ENCODE results near the gene GLRA2.

The GLRA2 gene

DNA sequence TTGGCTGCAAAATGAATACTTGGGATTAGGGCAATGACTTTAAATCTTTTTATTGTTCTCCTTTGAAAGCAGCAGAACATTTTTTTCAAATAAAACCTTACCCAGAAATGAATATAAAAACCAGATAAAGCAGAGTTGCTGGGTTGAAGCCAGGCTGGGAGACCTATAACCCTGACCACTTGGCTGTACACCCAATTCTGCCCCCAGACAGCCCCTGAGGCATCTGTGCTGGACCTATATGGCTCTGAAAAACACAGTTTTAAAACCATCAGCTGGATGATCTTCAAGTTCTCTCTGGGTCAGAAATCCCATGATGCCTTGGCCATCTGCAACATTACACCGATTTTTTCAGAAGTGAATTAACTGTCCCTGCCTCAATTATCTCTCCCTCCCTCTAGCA lies 23.7 kb upstream of the GLRA2 start:
- TF ChIP-seq, protein P1, sequence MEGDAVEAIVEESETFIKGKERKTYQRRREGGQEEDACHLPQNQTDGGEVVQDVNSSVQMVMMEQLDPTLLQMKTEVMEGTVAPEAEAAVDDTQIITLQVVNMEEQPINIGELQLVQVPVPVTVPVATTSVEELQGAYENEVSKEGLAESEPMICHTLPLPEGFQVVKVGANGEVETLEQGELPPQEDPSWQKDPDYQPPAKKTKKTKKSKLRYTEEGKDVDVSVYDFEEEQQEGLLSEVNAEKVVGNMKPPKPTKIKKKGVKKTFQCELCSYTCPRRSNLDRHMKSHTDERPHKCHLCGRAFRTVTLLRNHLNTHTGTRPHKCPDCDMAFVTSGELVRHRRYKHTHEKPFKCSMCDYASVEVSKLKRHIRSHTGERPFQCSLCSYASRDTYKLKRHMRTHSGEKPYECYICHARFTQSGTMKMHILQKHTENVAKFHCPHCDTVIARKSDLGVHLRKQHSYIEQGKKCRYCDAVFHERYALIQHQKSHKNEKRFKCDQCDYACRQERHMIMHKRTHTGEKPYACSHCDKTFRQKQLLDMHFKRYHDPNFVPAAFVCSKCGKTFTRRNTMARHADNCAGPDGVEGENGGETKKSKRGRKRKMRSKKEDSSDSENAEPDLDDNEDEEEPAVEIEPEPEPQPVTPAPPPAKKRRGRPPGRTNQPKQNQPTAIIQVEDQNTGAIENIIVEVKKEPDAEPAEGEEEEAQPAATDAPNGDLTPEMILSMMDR (IDR thresholded peaks at IDR 0.05; ENCODE audit: borderline replicate concordance, insufficient read depth, low read depth, low read length), result no peak
- no peak overlapping the region for H3K4me3 ChIP-seq (ENCODE audit: low read depth, low read length)

DNA sequence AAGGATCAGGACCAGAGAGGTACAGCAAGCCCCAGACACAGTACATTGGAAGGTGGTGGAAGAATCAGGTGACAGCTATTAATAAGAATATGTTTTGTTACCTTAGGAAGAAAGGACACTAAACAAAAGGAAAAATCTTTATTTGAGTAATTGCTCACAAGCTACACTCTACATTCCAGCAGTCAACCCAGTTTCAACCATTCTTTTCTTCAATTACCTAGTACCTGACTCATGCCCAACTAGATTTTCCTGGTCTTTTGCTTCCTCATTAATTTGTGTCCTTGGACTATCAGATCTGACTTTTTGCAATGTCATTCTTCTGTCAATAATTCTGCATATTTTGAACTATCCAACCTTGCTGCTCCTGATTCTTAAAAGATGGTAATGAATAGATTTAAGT lies 22.5 kb upstream of the GLRA2 start:
- TF ChIP-seq, protein P1 (IDR thresholded peaks at IDR 0.05; ENCODE audit: borderline replicate concordance, insufficient read depth, low read depth, low read length), result no peak
- H3K4me3 ChIP-seq (ENCODE audit: low read depth, low read length), result no peak overlapping the region

DNA sequence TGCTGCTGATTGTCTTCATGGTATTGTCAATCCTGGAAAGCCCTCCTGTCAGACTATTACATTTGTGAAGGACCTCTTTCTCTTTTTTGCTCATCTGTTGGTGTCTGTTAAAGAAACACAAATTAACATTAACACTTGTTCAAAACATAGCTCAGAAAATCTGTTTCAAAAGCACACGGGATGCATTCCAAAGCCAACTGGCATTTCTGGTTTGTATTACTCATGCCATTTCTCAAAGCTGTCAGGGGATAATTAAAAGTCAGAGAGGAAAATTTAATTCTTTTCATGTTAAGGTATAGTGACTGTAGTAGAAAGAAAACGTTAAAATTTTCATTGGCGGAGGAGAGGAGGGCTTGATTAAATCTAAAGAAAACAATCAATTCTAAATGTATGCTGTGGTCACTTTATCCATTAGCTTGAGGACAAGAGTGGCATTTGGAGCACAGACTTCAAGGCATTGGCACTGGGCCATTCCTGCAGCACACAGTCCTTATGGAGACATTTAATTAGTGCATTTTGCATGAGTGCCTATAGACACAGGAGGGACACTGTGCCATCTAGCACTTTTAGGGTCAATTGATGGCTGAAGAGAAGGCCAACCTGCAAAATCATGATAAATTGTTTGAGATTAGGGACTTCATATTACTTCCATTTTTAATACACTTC lies 21.2 kb upstream of the GLRA2 start:
- no peak overlapping the region for H3K4me3 ChIP-seq (ENCODE audit: low read depth, low read length)
- TF ChIP-seq, protein P1 (IDR thresholded peaks at IDR 0.05; ENCODE audit: borderline replicate concordance, insufficient read depth, low read depth, low read length), result no peak

DNA sequence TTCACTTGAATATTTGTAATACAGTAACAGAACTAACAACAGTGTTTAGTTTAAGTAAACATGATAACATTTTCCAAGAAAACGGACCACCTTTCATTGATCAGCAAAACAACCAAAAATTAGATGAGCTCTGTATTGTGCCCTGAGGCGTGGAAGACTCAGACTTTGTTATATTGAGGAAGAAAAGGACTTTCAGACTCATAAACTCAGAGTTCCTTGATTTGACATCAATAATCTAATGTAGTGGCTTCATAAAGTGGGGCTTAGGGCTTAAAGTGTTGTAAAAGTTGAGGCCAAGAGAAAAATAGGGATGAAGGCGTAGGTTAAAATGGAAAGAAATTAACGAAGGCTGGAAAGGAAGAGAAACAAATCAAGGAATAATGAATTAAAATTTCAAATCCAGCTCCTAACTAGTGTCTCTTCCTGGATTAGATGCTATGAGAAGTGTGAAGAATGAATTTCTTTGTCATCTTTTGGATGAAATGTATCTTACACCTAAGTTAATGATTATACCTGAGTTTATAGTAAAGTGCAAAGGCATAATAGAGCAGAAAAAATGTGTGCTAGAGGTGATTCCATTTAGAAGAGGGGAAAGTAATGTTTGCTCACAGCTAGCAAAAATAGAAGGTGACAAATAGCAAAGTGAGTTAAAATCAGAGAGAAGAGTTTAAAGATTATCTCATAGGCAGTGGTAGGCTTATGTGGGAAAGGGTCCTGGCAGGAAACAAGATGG lies 19.8 kb upstream of the GLRA2 start:
- TF ChIP-seq, protein P1 (IDR thresholded peaks at IDR 0.05; ENCODE audit: borderline replicate concordance, insufficient read depth, low read depth, low read length), result no peak
- H3K4me3 ChIP-seq (ENCODE audit: low read depth, low read length), result no peak overlapping the region

DNA sequence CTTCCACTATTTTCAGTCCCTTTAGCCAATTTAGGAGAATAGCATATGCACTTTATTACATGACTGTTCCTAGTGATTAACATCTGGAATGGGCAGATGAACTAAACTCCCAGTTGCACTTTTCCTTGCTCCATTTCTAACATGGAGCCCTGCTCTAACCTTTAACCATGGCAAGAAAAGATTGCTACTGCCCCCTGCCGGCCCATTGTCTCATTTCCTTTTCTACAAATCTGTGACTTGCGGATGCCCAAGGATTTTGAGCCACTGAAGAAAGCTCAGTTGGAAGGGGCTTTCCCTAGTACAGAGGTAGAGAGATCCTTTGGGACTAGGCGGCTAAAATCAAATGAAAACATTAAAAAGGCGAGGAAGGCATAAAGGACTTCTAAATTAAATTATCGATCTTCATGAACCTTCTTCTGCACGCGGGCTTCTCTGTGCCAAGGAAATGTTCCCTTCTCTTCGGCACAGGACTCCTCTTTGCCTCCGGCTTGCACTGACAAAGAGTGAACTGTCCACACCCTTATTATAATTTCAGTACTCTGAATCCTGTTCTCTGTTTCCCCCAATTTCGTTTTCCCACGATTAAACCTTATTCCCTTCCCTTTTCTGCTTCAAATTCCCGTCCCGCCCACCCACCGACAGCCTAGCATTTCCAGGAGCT lies 577 bp upstream of the GLRA2 start:
- H3K4me3 ChIP-seq (ENCODE audit: low read depth, low read length), result no peak overlapping the region
- TF ChIP-seq, protein P1 (IDR thresholded peaks at IDR 0.05; ENCODE audit: borderline replicate concordance, insufficient read depth, low read depth, low read length), result peak; percentile 53

DNA sequence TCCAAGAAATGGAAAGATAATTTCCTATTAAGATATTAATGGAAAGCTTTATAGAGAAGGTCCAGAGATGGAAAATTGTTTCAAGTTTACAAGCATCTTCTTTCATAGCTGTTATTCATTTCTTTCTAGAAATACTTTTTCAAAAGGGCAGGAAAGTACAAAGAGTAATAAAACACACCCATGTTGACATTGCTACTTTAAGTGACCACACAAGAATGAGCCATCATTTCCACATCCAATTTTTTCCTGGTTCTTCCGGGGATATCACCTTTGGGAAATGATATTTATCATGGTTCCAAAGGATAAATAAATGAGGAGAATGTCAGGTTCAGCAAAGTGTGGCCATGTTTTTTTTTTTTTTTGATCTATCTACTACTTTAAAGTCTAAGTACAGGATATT lies 4.5 kb downstream of the GLRA2 start:
- TF ChIP-seq, protein P1 (IDR thresholded peaks at IDR 0.05; ENCODE audit: borderline replicate concordance, insufficient read depth, low read depth, low read length), result no peak
- no peak overlapping the region for H3K4me3 ChIP-seq (ENCODE audit: low read depth, low read length)
